IPS-20b (cell line): Measurements from ENCODE around the gene GFOD1.

Experiments
- H3K27ac ChIP-seq: one replicate; pipeline ENCODE4 v1.5.1; 2013; ENCODE audit warnings: low read length
- H3K27me3 ChIP-seq: 2 replicates; pipeline ENCODE4 v1.6.1; 2013; ENCODE audit warnings: mild to moderate bottlenecking, low read length, inconsistent platforms; ENCODE audit not compliant: insufficient read depth
- H3K36me3 ChIP-seq: 2 replicates; pipeline ENCODE4 v1.6.1; 2013; ENCODE audit warnings: low read depth, mild to moderate bottlenecking, inconsistent platforms, low read length, moderate library complexity; ENCODE audit not compliant: insufficient read depth
- H3K4me1 ChIP-seq: 2 replicates; pipeline ENCODE4 v1.6.1; 2013; ENCODE audit warnings: mild to moderate bottlenecking, control low read depth, inconsistent platforms, low read length, moderate library complexity; ENCODE audit not compliant: insufficient read depth
- H3K4me3 ChIP-seq: 2 replicates; pipeline ENCODE4 v1.5.1; 2013; ENCODE audit warnings: mild to moderate bottlenecking, low read length, inconsistent platforms
- H3K9ac ChIP-seq: 2 replicates; pipeline ENCODE4 v1.6.1; 2013; ENCODE audit warnings: low read depth, mild to moderate bottlenecking, inconsistent platforms, low read length, moderate library complexity
- H3K9me3 ChIP-seq: 2 replicates; pipeline ENCODE4 v1.6.1; 2013; ENCODE audit warnings: mild to moderate bottlenecking, low read depth, low read length, inconsistent platforms; ENCODE audit not compliant: insufficient read depth

GFOD1 gene

DNA sequence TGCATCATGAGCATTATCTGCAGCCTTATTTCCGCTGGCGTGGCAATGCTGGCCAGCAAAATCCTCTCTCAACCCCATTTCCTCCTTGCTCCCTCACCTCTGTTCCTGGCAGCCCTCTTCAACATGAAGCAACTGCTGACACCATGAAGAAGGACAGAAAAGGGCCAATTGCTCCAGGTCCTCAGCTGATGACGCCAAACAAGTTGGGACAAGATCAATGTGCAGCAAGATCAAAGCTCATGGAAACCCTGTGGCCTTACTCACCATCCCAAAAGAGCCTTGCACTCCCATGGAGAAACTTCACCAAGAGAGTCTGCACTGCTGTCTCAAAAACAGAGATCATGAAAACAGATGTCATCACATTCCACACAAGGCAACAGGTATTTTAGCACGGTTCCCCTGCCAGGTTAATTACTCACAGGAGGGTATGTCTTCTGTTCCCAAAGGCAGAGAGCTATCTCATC lies 7.4 kb downstream of the GFOD1 start:
- Histone ChIP-seq H3K9me3 (no peaks in the 10 kb centered on the region), H3K4me1 (peaks cover 5% of the 10 kb centered on the region), H3K27me3 (peaks cover 21% of the 10 kb centered on the region), H3K9ac (no peak overlapping the region), H3K36me3 (no peaks in the 10 kb centered on the region), H3K4me3 (no peak overlapping the region), H3K27ac (no peak overlapping the region)

- H3K9ac ChIP-seq = no peak overlapping the region
- no peaks in the 10 kb centered on the region; the same call in 1 of the 2 replicates for H3K4me1 ChIP-seq
- no peak overlapping the region for H3K27ac ChIP-seq
- H3K36me3 ChIP-seq = no peaks in the 10 kb centered on the region
- no peak overlapping the region for H3K4me3 ChIP-seq
- H3K27me3 ChIP-seq = peaks cover 14% of the 10 kb centered on the region
- H3K9me3 ChIP-seq = no peaks in the 10 kb centered on the region
Observed at GRCh38 chr6:13479206-13479800, 8.1 kb downstream of the GFOD1 start.

- Histone ChIP-seq H3K36me3 (no peaks in the 10 kb centered on the region), H3K4me3 (no peak overlapping the region), H3K9ac (no peak overlapping the region)
Observed at GRCh38 chr6:13478525-13478966, 8.9 kb downstream of the GFOD1 start.

DNA sequence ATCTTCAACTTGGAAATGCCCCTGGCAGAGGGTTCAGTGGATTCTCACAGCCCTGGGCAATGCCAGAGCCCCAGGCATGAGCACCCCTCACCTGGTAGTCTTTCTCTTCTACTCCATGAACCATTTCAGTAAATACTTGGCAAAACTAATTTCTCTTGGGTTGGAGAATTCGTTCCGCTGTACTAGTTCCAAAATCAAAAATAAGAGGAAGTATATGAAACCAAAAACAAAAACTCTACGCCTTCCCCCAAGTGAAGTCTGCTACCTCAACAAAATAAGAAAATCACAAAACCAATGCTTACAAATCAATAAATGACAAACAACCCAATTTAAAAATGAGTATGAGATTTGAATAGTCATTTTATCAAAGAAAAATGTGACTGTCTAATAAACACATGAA lies 12.6 kb downstream of the GFOD1 start:
- Histone ChIP-seq H3K27me3 (no peaks in the 10 kb centered on the region), H3K4me1 (peaks cover 9% of the 10 kb centered on the region; the same call in 1 of the 2 replicates), H3K36me3 (no peaks in the 10 kb centered on the region), H3K4me3 (no peak overlapping the region), H3K27ac (no peak overlapping the region), H3K9me3 (no peaks in the 10 kb centered on the region), H3K9ac (no peak overlapping the region)

More at GRCh38 chr6:13478525-13478966, 8.9 kb downstream of the GFOD1 start:
- peaks cover 6% of the 10 kb centered on the region for H3K27me3 ChIP-seq
- H3K27ac ChIP-seq = no peak overlapping the region
- H3K9me3 ChIP-seq = no peaks in the 10 kb centered on the region
- no peaks in the 10 kb centered on the region; the same call in 1 of the 2 replicates for H3K4me1 ChIP-seq

GRCh38 chr6:13474360-13474759 lies 13.0 kb downstream of the GFOD1 start:
- H3K36me3 ChIP-seq = no peaks in the 10 kb centered on the region
- H3K4me1 ChIP-seq = peaks cover 9% of the 10 kb centered on the region; the same call in 1 of the 2 replicates
- H3K27ac ChIP-seq = no peak overlapping the region
- no peak overlapping the region for H3K4me3 ChIP-seq
- no peaks in the 10 kb centered on the region for H3K9me3 ChIP-seq
- no peak overlapping the region for H3K9ac ChIP-seq
- no peaks in the 10 kb centered on the region for H3K27me3 ChIP-seq

GRCh38 chr6:13473768-13474165 lies 13.6 kb downstream of the GFOD1 start:
- H3K36me3 ChIP-seq = no peaks in the 10 kb centered on the region
- no peak overlapping the region for H3K4me3 ChIP-seq
- H3K9me3 ChIP-seq = no peaks in the 10 kb centered on the region
- H3K9ac ChIP-seq = no peak overlapping the region
- H3K27me3 ChIP-seq = no peaks in the 10 kb centered on the region
- no peak overlapping the region for H3K27ac ChIP-seq
- H3K4me1 ChIP-seq = peaks cover 9% of the 10 kb centered on the region; the same call in 1 of the 2 replicates

DNA sequence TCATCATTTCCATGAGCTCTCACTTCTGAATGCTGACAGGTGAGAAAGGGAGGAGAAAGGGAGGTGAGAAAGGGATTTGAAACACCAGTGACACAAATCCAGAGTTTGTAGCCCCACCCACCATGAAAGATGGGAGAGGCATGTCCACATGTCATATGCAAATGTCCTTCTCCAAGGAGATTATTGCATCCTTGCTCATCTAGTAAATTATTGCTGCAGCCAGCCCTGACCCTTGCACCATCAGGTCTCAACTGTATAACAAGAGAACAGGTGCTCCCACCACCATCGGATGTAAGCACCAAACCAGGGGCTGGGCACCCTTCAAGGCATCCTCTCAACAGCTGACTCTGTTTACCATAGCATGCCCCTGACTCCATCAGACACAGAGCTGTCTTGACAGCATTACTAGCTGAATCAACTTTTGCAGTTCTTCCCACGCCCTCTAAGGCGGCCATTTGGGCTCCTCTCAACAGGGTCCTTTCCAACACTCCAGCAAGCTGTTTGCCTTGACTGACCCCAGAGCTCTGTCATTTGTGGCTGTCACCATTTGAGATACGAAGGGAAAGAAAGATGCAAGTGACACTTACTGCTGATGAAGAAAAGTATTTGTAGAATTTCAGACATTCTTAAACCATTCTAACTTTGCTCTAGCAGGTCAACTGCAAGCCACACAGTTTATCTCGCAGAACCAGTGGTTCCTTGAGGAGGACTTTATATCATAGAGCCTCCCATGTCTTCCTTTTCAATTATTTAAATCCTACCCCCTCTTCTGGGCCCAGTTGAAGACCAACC lies 14.2 kb downstream of the GFOD1 start:
- Histone ChIP-seq H3K4me1 (peaks cover 9% of the 10 kb centered on the region; the same call in 1 of the 2 replicates), H3K4me3 (no peak overlapping the region), H3K9ac (no peak overlapping the region), H3K27ac (no peak overlapping the region), H3K36me3 (no peaks in the 10 kb centered on the region), H3K27me3 (no peaks in the 10 kb centered on the region), H3K9me3 (no peaks in the 10 kb centered on the region)

DNA sequence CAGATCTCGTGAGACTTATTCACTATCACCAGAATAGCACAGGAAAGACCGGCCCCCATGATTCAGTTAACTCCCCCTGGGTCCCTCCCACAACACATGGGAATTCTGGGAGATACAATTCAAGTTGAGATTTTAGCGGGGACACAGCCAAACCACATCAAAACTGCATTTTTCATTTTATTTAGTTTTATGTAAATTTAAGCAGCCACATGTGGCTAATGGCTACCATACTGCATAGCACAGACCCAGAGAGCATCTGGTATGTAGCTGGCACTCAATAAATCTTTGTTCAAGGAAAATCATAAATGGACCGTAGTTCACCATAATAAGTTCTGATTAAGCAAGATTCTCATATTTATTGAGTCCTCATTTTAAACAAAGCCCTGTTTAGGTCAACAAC lies 15.3 kb downstream of the GFOD1 start:
- H3K9me3 ChIP-seq = no peaks in the 10 kb centered on the region
- H3K27me3 ChIP-seq = no peaks in the 10 kb centered on the region
- H3K4me3 ChIP-seq = no peak overlapping the region
- no peak overlapping the region for H3K9ac ChIP-seq
- no peaks in the 10 kb centered on the region for H3K36me3 ChIP-seq
- H3K27ac ChIP-seq = no peak overlapping the region
- peaks cover 9% of the 10 kb centered on the region; the same call in 1 of the 2 replicates for H3K4me1 ChIP-seq

- H3K9ac ChIP-seq = no peak overlapping the region
- H3K36me3 ChIP-seq = no peaks in the 10 kb centered on the region
- no peaks in the 10 kb centered on the region for H3K9me3 ChIP-seq
- peaks cover 9% of the 10 kb centered on the region; the same call in 1 of the 2 replicates for H3K4me1 ChIP-seq
- H3K27ac ChIP-seq = no peak overlapping the region
- no peak overlapping the region for H3K4me3 ChIP-seq
- no peaks in the 10 kb centered on the region for H3K27me3 ChIP-seq
Observed at GRCh38 chr6:13471184-13471583, 16.2 kb downstream of the GFOD1 start.

- Histone ChIP-seq H3K9ac (no peak overlapping the region; the same call in 1 of the 2 replicates), H3K4me3 (no peak overlapping the region), H3K27me3 (no peaks in the 10 kb centered on the region), H3K4me1 (peaks cover 14% of the 10 kb centered on the region; the same call in 1 of the 2 replicates), H3K36me3 (no peaks in the 10 kb centered on the region), H3K27ac (no peak overlapping the region), H3K9me3 (no peaks in the 10 kb centered on the region)
Observed at GRCh38 chr6:13470238-13471140, 16.9 kb downstream of the GFOD1 start.

- no peaks in the 10 kb centered on the region for H3K9me3 ChIP-seq
- no peak overlapping the region for H3K9ac ChIP-seq
- no peak overlapping the region for H3K4me3 ChIP-seq
- H3K36me3 ChIP-seq = no peaks in the 10 kb centered on the region
- no peak overlapping the region for H3K27ac ChIP-seq
- peaks cover 20% of the 10 kb centered on the region; the same call in 1 of the 2 replicates for H3K4me1 ChIP-seq
- no peaks in the 10 kb centered on the region for H3K27me3 ChIP-seq
Observed at GRCh38 chr6:13469693-13470092, 17.7 kb downstream of the GFOD1 start.
